GM12878 (cell line): ENCODE results near the gene TDP2. TPM values are rescaled to one million over a fixed set of nuclear protein-coding genes. Genes with fewer than 3 reads are reported as not detected.

ENCODE experiments used
- ATAC-seq: fragments of 200-7000 bp; cut with Tn5 transposase; 3 replicates; pipeline ENCODE4 v1.9.1; 2020; ENCODE audit warnings: mild to moderate bottlenecking, moderate library complexity
- BruUV-seq: library from RNA; stranded (reverse); fragments of 400-500 nt; replicated peaks from 2 replicates; lab custom pipeline; 2021; lab: Mats Ljungman, UMichigan
- CTCF ChIA-PET: fragments of 300-600 bp; sonication (Branson Sonifier 250); formaldehyde crosslinking; extraction: SDS; loops from one replicate; lab custom pipeline; 2021; ENCODE audit warnings: inconsistent platforms; lab: Yijun Ruan, JAX
- POLR2A ChIA-PET: fragments of 350-600 bp; formaldehyde crosslinking; extraction: SDS; loops from one replicate; lab custom pipeline; 2021; ENCODE audit warnings: inconsistent platforms; lab: Charles Lee
- RAD21 ChIA-PET: fragments of 300-600 bp; sonication (Branson Sonifier 250); formaldehyde crosslinking; loops from one replicate; lab custom pipeline; 2023; ENCODE audit warnings: antibody characterized with exemption; ENCODE audit not compliant: unreplicated experiment; lab: Charles Lee
- SMC1A ChIA-PET: fragments of 300-600 bp; sonication (Branson Sonifier 250); formaldehyde crosslinking; loops from one replicate; lab custom pipeline; 2023; ENCODE audit not compliant: unreplicated experiment, uncharacterized antibody; lab: Charles Lee
- DNase-seq: peaks from one replicate; pipeline ENCODE4 v3.0.0-alpha.2; 2011; ENCODE audit warnings: low read depth, low spot score
- FAIRE-seq: peaks from 3 replicates; lab custom pipeline; 2011; peaks lifted over from hg19 to GRCh38; lab: Jason Lieb, UNC
- H2AFZ ChIP-seq: 2 replicates; pipeline ENCODE4 v1.6.0; 2011; ENCODE audit warnings: low read depth, low read length, control low read depth; ENCODE audit not compliant: control insufficient read depth
- H3K27ac ChIP-seq: 2 replicates; pipeline ENCODE4 v1.5.1; 2011; ENCODE audit warnings: control low read depth; ENCODE audit not compliant: control insufficient read depth, insufficient read depth
- H3K27me3 ChIP-seq, 2 experiments: replicated peaks in 1 of 2; 2 replicates each; pipeline versions ENCODE4 v1.6.0 to v1.6.1; 2011; ENCODE audit warnings: low read length in 1 of 2; ENCODE audit not compliant: control insufficient read depth in 2 of 2, insufficient read depth in 2 of 2
- H3K36me3 ChIP-seq, 2 experiments: 2 replicates each; pipeline ENCODE4 v1.5.1; 2011; ENCODE audit warnings: low read length in 1 of 2; ENCODE audit not compliant: control insufficient read depth in 2 of 2, insufficient read depth in 2 of 2
- H3K4me1 ChIP-seq: 2 replicates; pipeline ENCODE4 v1.6.1; 2011; ENCODE audit warnings: mild to moderate bottlenecking, low read length, moderate library complexity, mixed read lengths; ENCODE audit not compliant: control insufficient read depth, insufficient read depth
- H3K4me2 ChIP-seq: 2 replicates; pipeline ENCODE4 v1.6.0; 2011; ENCODE audit warnings: control low read depth; ENCODE audit not compliant: control insufficient read depth, insufficient read depth
- H3K4me3 ChIP-seq: fragments of 200-600 bp; sonication (generic); 2 replicates; pipeline ENCODE4 v1.5.1; 2016
- H3K79me2 ChIP-seq: 2 replicates; pipeline ENCODE4 v1.6.0; 2011; ENCODE audit warnings: low read length; ENCODE audit not compliant: control insufficient read depth, insufficient read depth
- H3K9ac ChIP-seq: 2 replicates; pipeline ENCODE4 v1.8.0; 2011; ENCODE audit warnings: low read length, control low read depth, mixed read lengths; ENCODE audit not compliant: control insufficient read depth, insufficient read depth
- H3K9me3 ChIP-seq: replicated peaks from 3 replicates; pipeline ENCODE4 v1.5.1; 2011; ENCODE audit warnings: mild to moderate bottlenecking, low read length; ENCODE audit not compliant: control insufficient read depth, insufficient read depth
- H4K20me1 ChIP-seq: 2 replicates; pipeline ENCODE4 v1.6.0; 2011; ENCODE audit not compliant: control insufficient read depth, insufficient read depth
- CHD1 ChIP-seq: IDR thresholded peaks from 2 replicates; pipeline ENCODE4 v1.6.1; 2012; ENCODE audit warnings: low read depth, low read length, improper control_type of control experiment
- CHD2 ChIP-seq: IDR thresholded peaks from 2 replicates; pipeline ENCODE4 v1.6.1; 2011; ENCODE audit warnings: low read depth, low read length, improper control_type of control experiment, borderline replicate concordance
- CHD4 ChIP-seq: fragments of 200-600 bp; sonication (generic); IDR thresholded peaks from 2 replicates; pipeline ENCODE4 v1.6.1; 2016; ENCODE audit warnings: mild to moderate bottlenecking
- CREB1 ChIP-seq: IDR thresholded peaks from 2 replicates; pipeline ENCODE4 v1.6.1; 2012; ENCODE audit warnings: low read depth, mild to moderate bottlenecking, inconsistent platforms
- EP300 ChIP-seq, 2 experiments: fragments of 150-350 bp in 1 of 2; IDR thresholded peaks; 2 replicates each; pipeline ENCODE4 v1.6.1; 2011 to 2012; ENCODE audit warnings: low read depth in 2 of 2, low read length in 2 of 2, borderline replicate concordance in 1 of 2, improper control_type of control experiment in 1 of 2, inconsistent platforms in 1 of 2; ENCODE audit not compliant: control insufficient read depth in 1 of 2
- HCFC1 ChIP-seq: fragments of 150-350 bp; IDR thresholded peaks from 2 replicates; pipeline ENCODE4 v1.6.1; 2014; ENCODE audit warnings: low read length
- IRF4 ChIP-seq: IDR thresholded peaks from 2 replicates; pipeline ENCODE4 v1.6.1; 2011; ENCODE audit warnings: low read depth, low read length
- KAT2A ChIP-seq: conservative IDR thresholded peaks from 2 replicates; pipeline ENCODE4 v1.6.1; 2011; ENCODE audit warnings: low read depth, low read length; ENCODE audit not compliant: control insufficient read depth
- NRF1 ChIP-seq: conservative IDR thresholded peaks from 2 replicates; pipeline ENCODE4 v1.6.1; 2011; ENCODE audit warnings: mild to moderate bottlenecking, low read depth, low read length, improper control_type of control experiment
- RELA ChIP-seq: fragments of 450-650 bp; IDR thresholded peaks from 2 replicates; pipeline ENCODE4 v1.8.0; 2014; ENCODE audit warnings: borderline replicate concordance; ENCODE audit not compliant: partially characterized antibody
- RFX5 ChIP-seq: IDR thresholded peaks from 2 replicates; pipeline ENCODE4 v1.6.1; 2011; ENCODE audit warnings: low read depth, low read length, improper control_type of control experiment
- RUNX3 ChIP-seq: IDR thresholded peaks from 2 replicates; pipeline ENCODE4 v1.6.1; 2012; ENCODE audit warnings: low read length, inconsistent platforms
- SRF ChIP-seq, 2 experiments: IDR thresholded peaks; 2 replicates each; pipeline ENCODE4 v1.6.1; 2011; ENCODE audit warnings: low read depth in 2 of 2, low read length in 2 of 2, mild to moderate bottlenecking in 1 of 2, moderate library complexity in 1 of 2
- SUZ12 ChIP-seq: fragments of 200-600 bp; sonication (generic); IDR thresholded peaks from one replicate; pipeline ENCODE4 v1.6.1; 2018; ENCODE audit warnings: antibody characterized with exemption, mild to moderate bottlenecking; ENCODE audit not compliant: unreplicated experiment
- WGBS: methylation state at CpG from one replicate; pipeline ENCODE4 v1.1.6; 2016; ENCODE audit warnings: low lambda C conversion rate; ENCODE audit not compliant: insufficient replicate concordance, insufficient coverage; ENCODE audit errors: missing lambda C conversion rate; 5-methylcytosine and 5-hydroxymethylcytosine counted together
- in situ Hi-C: fragments of 300-500 bp; cut with MboI; formaldehyde crosslinking; loops from 9 replicates; pipeline ENCODE4 v1.14.3; 2018; ENCODE audit warnings: mixed read lengths
- intact Hi-C: fragments of 100-400 bp; cut with micrococcal nuclease; formaldehyde crosslinking; loops from one replicate; pipeline ENCODE4 v1.14.2; 2022; ENCODE audit not compliant: unreplicated experiment
- polyA plus RNA-seq, 11 experiments: library from polyadenylated mRNA; depleted of rRNA in 4 of 11; unstranded in 6 of 11; stranded (reverse) in 5 of 11; fragments of >200 nt; fragmentation: Nextera tagmentation in 4 of 11; fragmentation: Illumina TruSeq in 1 of 11; extraction: Ambion mirVana in 4 of 11; extraction: Trizol in 1 of 11; gene quantifications; 1 replicate in 1 of 11; 2 replicates in 10 of 11; pipeline versions ENCODE4 v1.2.1 to v1.2.3, GENCODE V29; 2011 to 2016; ENCODE audit warnings: inconsistent platforms in 2 of 11, missing spikeins in 2 of 11, low read depth in 1 of 11
- total RNA-seq, 4 experiments: library from RNA; depleted of rRNA in 3 of 4; stranded (reverse); fragments of >200 nt in 3 of 4; fragmentation: Illumina TruSeq in 1 of 4; extraction: Trizol in 1 of 4; gene quantifications; 2 replicates each; pipeline versions ENCODE4 v1.2.1 to v1.2.3, GENCODE V29; 2013 to 2021
- TF ChIP-seq, protein P1 (sequence below): fragments of 450-650 bp; IDR thresholded peaks from 2 replicates; pipeline ENCODE4 v1.6.1; 2017; ENCODE audit warnings: antibody characterized with exemption, mild to moderate bottlenecking, moderate library complexity

TDP2 gene
- total and polyA plus RNA-seq, 10 of the 15 experiments (the other 5 are each of a cell fraction or from before 2014, with no cell fraction given), result 24.4 to 53.3 (median 38.8) TPM

- TF ChIP-seq CHD4 (no peak), EP300 (IDR thresholded peaks at IDR 0.05; ENCODE audit: borderline replicate concordance in 1 of 2, control insufficient read depth in 1 of 2, low read depth in 2 of 2, low read length in 2 of 2) (no peak), CHD1 (no peak)
- ATAC-seq (no peak), FAIRE-seq (no peak), DNase-seq (no peak)
- no peaks in the 10 kb centered on the region for H3K9me3 ChIP-seq
- intact Hi-C loops, result no loop called here
- H3K4me3 ChIP-seq, result no peak overlapping the region
- POLR2A ChIA-PET, result no interaction called here
- SMC1A ChIA-PET, result no interaction called here
- H3K9ac ChIP-seq, result no peak overlapping the region
- H3K36me3 ChIP-seq, result no peaks in the 10 kb centered on the region
- no peaks in the 10 kb centered on the region for H3K79me2 ChIP-seq
- RAD21 ChIA-PET, result no interaction called here
- 76% methylated on average over 6 of the region's 6 CpGs for WGBS
- H4K20me1 ChIP-seq, result no peaks in the 10 kb centered on the region; the same call in 1 of the 2 replicates
- CTCF ChIA-PET, result interaction anchor here (1.1 to 1.9 kb wide), 2 partner anchors 23 to 25 kb away, joined by 3 to 10 read pairs; no protein-coding TSS in a partner anchor
- no TSS peak for BruUV-seq
- no peaks in the 10 kb centered on the region for H3K4me1 ChIP-seq
- no peak overlapping the region for H3K4me2 ChIP-seq
- no peak overlapping the region for H3K27ac ChIP-seq
- no peaks in the 10 kb centered on the region; a peak in 1 of 4 replicates for H3K27me3 ChIP-seq
- in situ Hi-C loops, result no loop called here
- no peak overlapping the region for H2AFZ ChIP-seq
Observed at GRCh38 chr6:24606200-24606930, 60.3 kb downstream of the TDP2 start.

- no peaks in the 10 kb centered on the region; a peak in 1 of 4 replicates for H3K27me3 ChIP-seq
- no peak overlapping the region for H2AFZ ChIP-seq
- in situ Hi-C loops, result no loop called here
- no peaks in the 10 kb centered on the region for H3K9me3 ChIP-seq
- ChIA-PET POLR2A (no interaction called here), CTCF (no interaction called here), RAD21 (no interaction called here), SMC1A (no interaction called here)
- no peak overlapping the region for H3K4me3 ChIP-seq
- H3K79me2 ChIP-seq, result no peaks in the 10 kb centered on the region
- H3K4me1 ChIP-seq, result no peaks in the 10 kb centered on the region
- FAIRE-seq (no peak), ATAC-seq (no peak), DNase-seq (no peak)
- H3K27ac ChIP-seq, result no peak overlapping the region
- no TSS peak for BruUV-seq
- intact Hi-C loops, result no loop called here
- no peak overlapping the region for H3K9ac ChIP-seq
- no peak overlapping the region for H3K4me2 ChIP-seq
- no peaks in the 10 kb centered on the region for H3K36me3 ChIP-seq
- H4K20me1 ChIP-seq, result no peaks in the 10 kb centered on the region; the same call in 1 of the 2 replicates
- WGBS, result 47% methylated on average over 2 of the region's 2 CpGs
- TF ChIP-seq, protein P1, sequence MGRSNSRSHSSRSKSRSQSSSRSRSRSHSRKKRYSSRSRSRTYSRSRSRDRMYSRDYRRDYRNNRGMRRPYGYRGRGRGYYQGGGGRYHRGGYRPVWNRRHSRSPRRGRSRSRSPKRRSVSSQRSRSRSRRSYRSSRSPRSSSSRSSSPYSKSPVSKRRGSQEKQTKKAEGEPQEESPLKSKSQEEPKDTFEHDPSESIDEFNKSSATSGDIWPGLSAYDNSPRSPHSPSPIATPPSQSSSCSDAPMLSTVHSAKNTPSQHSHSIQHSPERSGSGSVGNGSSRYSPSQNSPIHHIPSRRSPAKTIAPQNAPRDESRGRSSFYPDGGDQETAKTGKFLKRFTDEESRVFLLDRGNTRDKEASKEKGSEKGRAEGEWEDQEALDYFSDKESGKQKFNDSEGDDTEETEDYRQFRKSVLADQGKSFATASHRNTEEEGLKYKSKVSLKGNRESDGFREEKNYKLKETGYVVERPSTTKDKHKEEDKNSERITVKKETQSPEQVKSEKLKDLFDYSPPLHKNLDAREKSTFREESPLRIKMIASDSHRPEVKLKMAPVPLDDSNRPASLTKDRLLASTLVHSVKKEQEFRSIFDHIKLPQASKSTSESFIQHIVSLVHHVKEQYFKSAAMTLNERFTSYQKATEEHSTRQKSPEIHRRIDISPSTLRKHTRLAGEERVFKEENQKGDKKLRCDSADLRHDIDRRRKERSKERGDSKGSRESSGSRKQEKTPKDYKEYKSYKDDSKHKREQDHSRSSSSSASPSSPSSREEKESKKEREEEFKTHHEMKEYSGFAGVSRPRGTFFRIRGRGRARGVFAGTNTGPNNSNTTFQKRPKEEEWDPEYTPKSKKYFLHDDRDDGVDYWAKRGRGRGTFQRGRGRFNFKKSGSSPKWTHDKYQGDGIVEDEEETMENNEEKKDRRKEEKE, result no peak
- no peak for TF ChIP-seq CHD2
- TF ChIP-seq IRF4, result no peak
- no peak for TF ChIP-seq HCFC1
- no peak for TF ChIP-seq RFX5
- no peak for TF ChIP-seq EP300 (IDR thresholded peaks at IDR 0.05; ENCODE audit: borderline replicate concordance in 1 of 2, control insufficient read depth in 1 of 2, low read depth in 2 of 2, low read length in 2 of 2)
- TF ChIP-seq SUZ12, result no peak
- no peak for TF ChIP-seq SRF (IDR thresholded peaks at IDR 0.05; ENCODE audit: low read depth in 2 of 2, low read length in 2 of 2)
- no peak for TF ChIP-seq CREB1
- TF ChIP-seq RELA, result no peak
- no peak for TF ChIP-seq NRF1
- no peak for TF ChIP-seq KAT2A
- no peak for TF ChIP-seq RUNX3
Observed at GRCh38 chr6:24603241-24603640, 63.5 kb downstream of the TDP2 start.
